Measurements from ENCODE around the gene SPATA45.
"Not testable (repeated sequence)": the region's sequence is repeated elsewhere in the genome, so short reads cannot be mapped to it uniquely, and the experiment has no call there.

Gene SPATA45

GRCh38 chr1:212847549-212847948 lies at the start of gene SPATA45:
SPATA45 (minus strand) TSS chr1:212847649; CDS start chr1:212836149, 11,500 bp downstream.
- no peak for DNase-seq (ENCODE audit: low read depth in 1 of 2, low spot score in 1 of 2)

GRCh38 chr1:212892108-212892507 lies 44.7 kb upstream of the SPATA45 start:
- DNase-seq (ENCODE audit: low read depth in 1 of 2, low spot score in 1 of 2): no peak

- DNase-seq (ENCODE audit: low read depth in 1 of 2, low spot score in 1 of 2): no peak
Observed at GRCh38 chr1:212884592-212884991, 37.1 kb upstream of the SPATA45 start.

- no peak for DNase-seq (ENCODE audit: low read depth in 1 of 2, low spot score in 1 of 2)
Observed at GRCh38 chr1:212879947-212880690, 32.7 kb upstream of the SPATA45 start.

GRCh38 chr1:212878418-212878817 lies 31.0 kb upstream of the SPATA45 start:
- DNase-seq (ENCODE audit: low read depth in 1 of 2, low spot score in 1 of 2): no peak

DNA sequence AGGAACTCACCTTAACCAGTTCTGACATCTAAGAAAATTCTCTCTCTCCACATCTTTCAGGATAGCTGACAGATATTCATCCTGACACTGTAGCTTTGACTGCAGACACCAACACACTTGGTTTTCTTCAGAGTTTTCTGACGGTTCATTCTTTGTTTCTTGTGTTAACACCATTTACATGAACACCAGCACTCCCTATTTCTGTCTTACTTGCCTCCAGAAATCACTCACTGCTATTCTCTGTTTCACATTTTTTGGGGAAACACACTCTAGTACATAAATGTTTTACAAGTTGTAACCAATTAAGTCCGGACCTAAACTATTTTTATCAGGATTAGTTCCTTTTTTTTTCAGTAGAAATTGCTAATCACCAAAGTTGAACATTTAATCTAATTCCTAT lies 26.1 kb upstream of the SPATA45 start:
- DNase-seq (ENCODE audit: low read depth in 1 of 2, low spot score in 1 of 2): no peak

- DNase-seq (ENCODE audit: low read depth in 1 of 2, low spot score in 1 of 2): no peak
Observed at GRCh38 chr1:212871976-212872375, 24.5 kb upstream of the SPATA45 start.

GRCh38 chr1:212867192-212867591 lies 19.7 kb upstream of the SPATA45 start:
- DNase-seq (ENCODE audit: low read depth in 1 of 2, low spot score in 1 of 2): no peak

DNA sequence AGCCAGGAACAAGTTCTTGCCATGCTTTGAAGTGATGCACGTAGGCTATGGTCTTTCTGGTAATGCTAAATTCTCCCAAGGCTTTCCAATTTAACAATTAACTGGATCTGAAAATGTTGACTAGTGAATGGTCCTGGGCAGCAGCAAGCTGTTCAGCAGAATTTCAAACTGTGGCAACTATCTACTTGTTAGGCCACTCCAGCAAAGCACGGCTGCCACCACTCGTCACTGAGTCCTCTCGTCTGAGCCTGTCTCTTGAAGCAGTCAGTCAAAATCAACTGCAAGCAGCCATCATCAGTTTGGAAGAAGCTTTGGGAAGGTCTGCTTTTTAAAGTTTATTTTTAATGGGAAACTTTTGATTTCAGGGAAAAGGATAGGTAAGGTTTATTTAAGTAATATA lies 16.8 kb upstream of the SPATA45 start:
- no peak for DNase-seq (ENCODE audit: low read depth in 1 of 2, low spot score in 1 of 2)

GRCh38 chr1:212863345-212863744 lies 15.9 kb upstream of the SPATA45 start:
- not testable (repeated sequence) for DNase-seq (ENCODE audit: low read depth in 1 of 2, low spot score in 1 of 2)

DNA sequence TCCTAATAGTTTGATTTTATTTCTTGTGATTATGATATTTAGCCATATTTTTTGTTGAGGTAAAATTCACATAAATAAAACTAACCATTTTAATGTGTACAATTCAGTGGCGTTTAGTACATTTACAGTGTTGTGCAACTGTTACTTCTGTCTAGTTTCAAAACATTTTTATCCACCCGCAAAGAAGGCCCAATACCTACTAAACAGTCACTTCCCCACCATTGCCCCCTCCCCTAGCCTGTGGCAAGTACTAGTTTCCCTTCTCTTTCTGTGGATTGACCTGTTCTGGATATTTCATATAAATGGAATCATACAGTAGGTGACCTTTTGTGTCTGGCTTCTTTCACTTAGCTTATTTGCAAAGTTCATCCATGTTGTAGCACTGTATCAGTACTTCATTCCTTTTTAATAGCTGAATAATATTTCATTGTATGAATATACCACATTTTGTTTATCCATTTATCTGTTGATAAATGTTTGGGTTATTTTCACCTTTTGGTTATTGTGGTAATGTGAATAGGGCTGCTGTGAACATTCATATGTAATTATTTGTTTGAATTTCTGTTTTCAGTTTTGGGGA lies 14.8 kb upstream of the SPATA45 start:
- no peak for DNase-seq (ENCODE audit: low read depth in 1 of 2, low spot score in 1 of 2)

DNA sequence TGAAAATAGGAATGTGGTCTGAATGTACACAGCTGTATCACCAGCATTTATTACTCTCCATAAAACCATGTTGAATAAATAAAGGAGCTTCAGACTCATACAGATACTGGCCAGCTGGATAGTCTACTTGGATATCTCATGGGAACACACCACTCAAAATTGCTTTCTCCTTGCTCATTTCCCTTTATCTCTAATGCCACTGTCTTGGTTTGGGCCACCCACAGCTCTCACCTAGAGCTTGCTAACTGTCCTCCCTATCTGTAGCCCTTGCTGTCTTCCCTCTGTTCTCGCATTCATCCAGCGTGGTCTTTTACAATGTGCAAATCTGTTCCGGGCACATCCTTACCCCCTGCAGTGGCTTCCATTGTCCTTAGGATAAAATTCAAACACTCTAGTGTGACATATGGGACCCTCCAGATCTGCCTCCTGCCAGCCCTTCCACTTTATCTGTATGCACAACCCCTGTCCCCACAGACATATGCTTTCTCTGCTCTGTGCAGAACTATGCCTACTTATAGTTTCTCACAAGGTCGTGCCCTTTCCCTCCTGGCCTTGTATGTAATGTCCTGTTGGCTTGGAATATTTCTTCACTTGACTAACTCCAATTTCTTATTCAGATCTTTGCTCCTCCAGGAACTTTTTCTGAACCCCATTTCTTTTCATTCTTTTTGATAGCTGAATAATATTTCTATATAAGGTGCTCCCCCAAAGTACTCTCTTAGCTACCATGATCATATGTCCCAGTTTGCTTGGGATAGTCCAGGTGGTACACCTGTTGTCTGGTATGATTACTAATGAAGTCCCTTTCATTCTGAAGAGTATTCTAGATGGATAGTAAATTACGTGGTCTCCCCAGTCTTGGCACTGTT lies 13.5 kb upstream of the SPATA45 start:
- DNase-seq (ENCODE audit: low read depth in 1 of 2, low spot score in 1 of 2): no peak

- DNase-seq (ENCODE audit: low read depth in 1 of 2, low spot score in 1 of 2): peak; percentile 1 to 2
Observed at GRCh38 chr1:212858461-212859265, 11.2 kb upstream of the SPATA45 start.

DNA sequence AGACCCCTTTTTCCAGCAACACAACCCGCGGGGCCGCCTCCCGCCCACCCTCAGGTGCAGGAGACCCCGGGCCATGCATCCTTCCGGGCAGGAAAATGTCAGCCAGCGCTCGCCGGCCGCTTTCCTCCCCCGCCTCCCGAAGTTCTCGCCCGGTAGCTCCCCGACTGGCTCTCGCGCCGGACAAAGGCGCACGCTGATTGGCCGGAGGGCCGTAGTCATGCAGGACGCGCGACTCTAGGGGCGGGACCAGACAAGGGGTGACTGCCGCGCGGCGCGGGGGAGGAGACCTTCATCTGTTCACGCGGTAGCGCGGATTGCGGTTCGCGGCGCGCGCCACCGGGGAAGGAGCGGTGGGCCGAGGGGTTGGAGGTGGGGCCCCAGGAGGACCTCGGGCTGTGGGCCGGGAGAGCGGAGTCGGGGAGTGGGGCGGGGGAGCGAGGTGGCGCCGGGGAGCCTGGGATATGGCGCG lies 10.6 kb upstream of the SPATA45 start, which contains the start of gene FLVCR1:
Gene FLVCR1, plus strand, starts transcription at position 284 of the 469 bp plus-strand sequence. Its CDS starts 178 bp downstream, at position 462.
- DNase-seq (ENCODE audit: low read depth in 1 of 2, low spot score in 1 of 2): peak; percentile 78 to 83

GRCh38 chr1:212856755-212857154 lies 9.3 kb upstream of the SPATA45 start:
- no peak for DNase-seq (ENCODE audit: low read depth in 1 of 2, low spot score in 1 of 2)

- no peak for DNase-seq (ENCODE audit: low read depth in 1 of 2, low spot score in 1 of 2)
Observed at GRCh38 chr1:212853658-212854057, 6.2 kb upstream of the SPATA45 start.

DNA sequence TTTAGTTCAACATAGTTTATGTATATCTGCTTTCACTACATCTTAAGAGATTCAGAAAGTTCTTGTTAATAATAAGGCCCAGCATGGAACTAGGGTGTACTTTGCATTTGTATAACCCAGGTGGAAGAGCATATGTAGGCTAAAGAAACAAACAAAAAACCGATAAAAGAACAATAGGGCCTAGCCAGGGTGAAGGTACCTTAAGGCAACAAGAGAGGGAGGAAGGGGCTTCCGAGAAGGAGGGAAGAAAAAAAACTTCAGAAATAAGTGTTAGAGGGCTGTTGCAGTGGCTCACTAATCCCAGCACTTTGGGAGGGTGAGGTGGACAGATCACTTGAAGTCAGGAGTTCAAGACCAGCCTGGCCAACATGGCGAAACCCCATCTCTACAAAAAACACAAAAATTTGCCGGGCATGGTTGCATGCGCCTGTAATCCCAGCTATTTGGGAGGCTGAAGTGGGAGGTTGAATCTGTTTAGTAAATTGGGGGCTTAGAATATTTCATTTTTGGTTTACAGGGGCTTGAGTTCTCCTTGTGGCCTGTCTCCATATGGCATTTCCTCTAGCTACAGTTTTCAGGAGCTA lies 4.7 kb upstream of the SPATA45 start:
- no peak for DNase-seq (ENCODE audit: low read depth in 1 of 2, low spot score in 1 of 2)

DNA sequence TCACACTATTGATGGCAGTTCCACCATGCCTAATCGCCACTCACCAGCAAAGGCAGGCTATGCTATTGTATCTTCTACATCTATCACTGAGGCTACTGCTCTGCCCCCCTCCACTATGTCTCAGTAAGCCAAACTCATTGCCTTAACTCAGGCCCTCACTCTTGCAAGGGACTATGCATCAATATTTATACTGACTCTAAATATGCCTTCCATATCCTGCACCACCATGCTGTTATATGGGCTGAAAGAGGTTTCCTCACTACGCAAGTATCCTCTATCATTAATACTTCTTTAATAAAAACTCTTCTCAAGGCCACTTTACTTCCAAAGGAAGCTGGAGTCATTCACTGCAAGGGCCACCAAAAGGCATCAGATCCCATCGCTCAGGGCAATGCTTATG lies 2.9 kb downstream of the SPATA45 start:
- DNase-seq (ENCODE audit: low read depth in 1 of 2, low spot score in 1 of 2): not testable (repeated sequence)

DNA sequence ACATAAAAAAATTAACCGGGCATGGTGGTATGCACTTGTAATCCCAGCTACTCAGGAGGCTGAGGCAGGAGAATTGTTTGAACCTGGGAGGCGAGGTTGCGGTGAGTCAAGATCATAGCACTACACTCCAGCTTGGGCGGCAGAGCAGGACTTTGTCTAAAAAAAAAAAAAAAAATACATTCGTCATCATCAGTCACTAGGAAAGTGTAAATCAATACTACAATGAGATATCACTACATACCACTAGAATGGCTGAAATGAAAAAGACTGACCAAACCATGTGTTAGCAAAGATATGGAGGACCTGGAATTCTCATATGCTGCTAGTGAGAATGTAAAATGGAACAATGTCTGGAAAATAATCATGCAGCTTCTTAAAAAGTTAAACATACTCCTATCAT lies 9.3 kb downstream of the SPATA45 start:
- no peak for DNase-seq (ENCODE audit: low read depth in 1 of 2, low spot score in 1 of 2)

Data from stimulated activated CD4-positive, alpha-beta T cell treated with anti-CD3 and anti-CD28 coated beads, Interleukin-15, amount 100 ng/mL, for 1 hour (primary cell).